GM18498 (cell line): Measurements from ENCODE around the gene C12orf56.
"Not testable (repeated sequence)": the region's sequence is repeated elsewhere in the genome, so short reads cannot be mapped to it uniquely, and the experiment has no call there.

Experiments used
- ATAC-seq: cut with Tn5 transposase; IDR thresholded peaks from one replicate; pipeline ENCODE4 v1.9.1; 2021; ENCODE audit warnings: mild to moderate bottlenecking, moderate library complexity; ENCODE audit not compliant: unreplicated experiment

The C12orf56 gene

DNA sequence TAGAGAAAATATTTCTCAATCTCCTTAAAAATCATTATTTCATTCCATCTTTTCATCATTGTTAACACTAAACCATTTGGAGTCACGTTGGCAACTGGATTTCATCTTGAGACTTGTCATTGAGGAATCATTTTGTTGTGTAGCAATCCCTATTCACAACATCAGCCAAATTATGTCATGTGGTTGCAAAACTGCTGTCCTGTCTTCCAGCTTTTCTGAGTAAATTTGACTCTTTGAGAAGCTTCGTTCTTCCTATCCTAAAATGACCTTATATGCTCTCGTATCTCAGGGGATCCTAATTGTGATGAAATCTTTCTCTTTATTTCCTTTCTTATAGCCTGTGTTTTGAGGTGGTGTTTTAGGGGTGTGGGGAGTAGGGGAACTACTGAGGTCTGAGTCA is 137.9 kb downstream of the C12orf56 start:
- ATAC-seq = no peak

DNA sequence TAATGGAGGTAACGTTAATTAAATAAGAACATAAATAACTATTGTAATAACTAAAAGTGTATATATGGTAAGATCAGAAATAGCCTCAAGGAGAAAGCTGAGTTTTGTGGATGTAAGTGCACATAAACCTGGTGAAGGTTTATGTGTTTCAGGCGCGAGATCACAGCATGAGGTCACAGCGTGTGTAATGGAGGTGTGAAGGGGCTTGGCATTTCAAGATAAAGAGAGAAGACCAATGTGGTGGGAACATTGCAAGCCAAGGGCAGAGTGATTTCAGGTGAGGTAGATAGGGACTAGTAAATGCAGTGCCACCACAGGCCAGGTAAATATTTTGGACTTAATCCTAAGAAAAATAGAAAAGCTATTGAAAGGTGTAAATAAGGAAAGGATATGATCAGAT is 146.7 kb downstream of the C12orf56 start:
- ATAC-seq = no peak

DNA sequence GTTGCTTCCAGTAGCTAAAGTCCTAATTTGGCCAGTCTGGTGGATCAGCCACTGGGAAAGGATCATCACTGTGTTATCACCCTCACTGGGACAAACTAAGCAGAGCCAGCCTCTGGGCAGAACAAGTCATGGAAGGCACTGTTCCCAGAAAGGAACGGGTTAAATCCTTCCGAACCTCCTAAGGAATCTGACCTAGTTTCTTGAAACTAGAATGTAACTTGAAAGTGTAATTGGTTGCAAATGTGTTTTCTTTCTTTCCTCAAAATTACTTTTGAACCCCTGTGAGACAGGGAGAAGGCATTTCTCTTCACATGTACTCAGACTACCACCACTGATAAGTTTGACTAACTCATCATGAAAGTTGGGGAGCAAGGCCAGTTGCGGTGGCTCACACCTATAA is 149.8 kb downstream of the C12orf56 start:
- ATAC-seq = no peak

DNA sequence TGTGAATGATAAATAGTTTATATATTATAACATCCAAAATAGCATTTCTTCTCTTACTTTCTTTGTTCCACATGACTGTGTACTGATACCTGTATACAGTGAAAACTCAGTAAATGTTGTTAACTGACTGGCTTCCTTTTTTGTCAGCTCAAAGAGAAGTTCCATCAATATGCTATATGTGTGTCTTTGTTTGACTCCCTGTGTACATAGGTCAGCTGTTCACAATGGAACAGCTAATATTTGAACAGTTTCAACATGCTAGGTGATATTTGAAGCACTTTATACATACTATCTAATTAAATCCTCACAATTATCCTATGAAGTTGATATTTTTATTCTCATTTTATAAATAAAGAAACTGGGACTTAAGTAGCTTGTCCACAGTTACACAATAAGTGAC is 153.2 kb downstream of the C12orf56 start:
- ATAC-seq = no peak

DNA sequence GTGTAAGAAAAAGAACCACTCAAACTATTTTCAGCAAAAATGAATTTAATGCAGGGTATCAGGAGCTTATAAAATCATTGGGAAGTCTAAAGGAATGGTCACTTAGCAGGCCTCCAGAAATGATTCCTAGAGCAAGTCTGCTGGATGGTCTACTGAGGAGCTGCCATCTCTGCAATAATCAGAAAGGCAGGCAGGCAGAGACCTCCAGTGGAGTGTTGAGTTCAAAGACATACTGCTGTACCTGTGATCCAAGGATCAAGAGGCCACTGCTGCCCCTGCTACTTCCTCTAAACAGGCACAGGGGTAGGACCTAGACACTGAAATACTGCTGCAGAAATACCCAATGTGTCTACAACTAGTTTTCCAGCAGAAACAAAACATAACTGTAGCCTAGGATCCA is 154.0 kb downstream of the C12orf56 start:
- ATAC-seq = no peak

DNA sequence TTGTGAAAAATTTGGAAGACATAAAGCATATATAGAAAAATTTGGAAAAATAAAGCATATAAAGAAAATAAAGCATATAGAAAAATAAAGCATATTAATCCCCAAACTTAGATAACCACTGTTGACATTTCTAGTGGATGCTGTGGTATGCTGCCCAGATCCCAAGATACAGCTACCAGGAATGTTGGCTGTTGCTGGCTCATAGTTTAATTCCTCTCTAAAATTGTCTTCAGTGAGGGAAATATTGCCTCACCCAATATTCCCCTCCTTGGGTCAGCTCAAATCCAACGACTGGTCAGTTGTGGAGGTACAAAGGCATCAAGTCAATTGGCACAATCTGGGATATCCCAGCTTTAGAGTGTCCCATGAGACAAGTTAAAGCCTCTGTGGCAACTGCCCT is 158.4 kb downstream of the C12orf56 start:
- ATAC-seq = no peak

DNA sequence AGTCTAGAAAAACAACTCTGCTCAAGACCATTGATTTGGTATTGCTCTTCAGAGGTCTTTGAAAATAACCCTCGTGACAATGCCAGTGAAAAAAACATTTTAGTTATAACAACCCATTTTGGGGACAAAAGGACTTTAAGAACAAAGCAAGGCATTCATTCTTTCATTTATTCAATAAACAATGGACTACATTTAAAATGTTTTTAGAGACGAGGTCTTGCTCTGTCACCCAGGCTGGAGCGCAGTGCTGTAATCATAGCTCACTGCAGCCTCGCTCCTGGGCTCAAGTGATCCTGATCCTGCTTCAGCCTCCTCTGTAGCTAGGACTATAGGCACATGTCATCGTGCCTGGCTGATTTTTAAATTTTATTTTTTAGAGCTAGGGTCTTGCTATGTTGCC is 160.8 kb downstream of the C12orf56 start:
- ATAC-seq = no peak

DNA sequence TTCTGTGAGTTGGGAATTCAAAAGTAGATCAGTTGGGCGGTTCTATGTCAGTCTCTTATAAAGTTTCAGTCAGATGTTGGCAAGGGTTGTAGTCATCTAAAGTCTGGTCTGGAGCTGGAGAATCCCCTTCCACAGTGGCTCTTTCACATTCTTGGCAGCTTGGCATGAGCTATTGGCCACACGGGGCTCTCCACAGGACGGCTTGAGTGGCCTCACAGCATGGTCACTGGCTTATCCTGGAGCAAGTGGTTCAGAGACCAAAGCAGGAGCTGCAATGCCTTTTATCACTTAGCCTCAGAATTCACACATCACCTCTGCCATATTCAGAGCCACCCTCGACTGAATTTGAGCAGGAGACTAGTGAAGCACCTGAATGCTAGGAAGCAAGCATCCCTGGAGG is 161.3 kb downstream of the C12orf56 start:
- no peak for ATAC-seq

DNA sequence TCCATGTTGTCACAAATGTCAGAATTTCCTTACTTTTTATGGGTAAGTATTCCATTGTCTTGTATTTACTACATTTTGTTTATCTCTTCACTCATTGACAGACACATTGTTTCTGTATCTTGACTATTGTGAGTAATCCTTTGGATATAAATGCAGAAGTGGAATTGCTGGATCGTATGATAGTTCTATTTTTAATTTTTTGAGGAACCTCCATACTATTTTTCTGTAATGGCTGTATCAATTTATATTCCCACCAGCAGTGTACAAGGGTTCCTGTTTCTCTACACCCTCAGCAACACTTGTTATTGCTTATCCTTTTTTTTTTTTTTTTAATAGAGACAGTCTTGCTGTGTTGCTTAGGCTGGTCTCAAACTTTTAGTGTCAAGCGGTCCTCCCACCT is 164.9 kb downstream of the C12orf56 start:
- ATAC-seq = no peak

DNA sequence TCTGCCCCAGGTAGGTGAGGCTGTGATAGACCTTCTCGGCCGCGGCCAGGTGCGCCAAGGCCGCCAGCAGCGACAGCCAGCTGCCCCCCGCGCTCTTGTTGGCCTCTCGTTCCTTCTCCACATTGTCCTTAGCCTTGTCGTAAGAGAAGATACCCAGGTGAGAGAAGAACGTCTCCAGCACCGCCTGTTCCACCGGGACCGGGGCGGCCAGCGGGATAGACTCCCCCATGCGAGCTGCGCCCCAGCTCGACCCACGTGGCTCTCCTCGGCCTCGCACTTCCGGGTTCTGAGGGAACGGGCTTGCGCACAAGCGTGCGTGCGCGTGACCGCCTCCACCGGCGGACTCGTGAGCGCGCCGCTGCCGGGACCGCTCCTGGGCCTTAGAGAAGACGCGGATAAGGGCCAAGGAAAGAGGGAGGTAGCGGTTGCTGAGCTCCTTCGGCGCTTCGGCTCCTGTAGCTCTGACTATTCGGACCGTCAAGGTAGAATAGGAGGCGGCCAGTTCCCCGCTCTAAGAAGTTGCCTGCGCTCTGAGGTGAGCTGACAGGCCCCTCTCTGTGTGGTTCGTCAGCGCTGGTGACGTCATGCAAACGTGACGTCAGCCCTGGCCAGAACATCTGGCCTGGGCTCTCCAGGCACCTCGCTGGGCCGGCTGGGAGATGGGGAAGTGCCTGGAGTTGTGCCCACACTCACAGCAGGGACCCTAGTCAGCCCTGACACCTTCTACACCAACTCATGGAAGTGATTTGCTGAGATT is 168.4 kb downstream of the C12orf56 start, which contains the start of gene KICS2:
Gene KICS2 (minus strand): TSS at position 288 of the 757 bp plus-strand sequence. CDS start 59 bp downstream, at position 229.
- peak; percentile 96 for ATAC-seq

DNA sequence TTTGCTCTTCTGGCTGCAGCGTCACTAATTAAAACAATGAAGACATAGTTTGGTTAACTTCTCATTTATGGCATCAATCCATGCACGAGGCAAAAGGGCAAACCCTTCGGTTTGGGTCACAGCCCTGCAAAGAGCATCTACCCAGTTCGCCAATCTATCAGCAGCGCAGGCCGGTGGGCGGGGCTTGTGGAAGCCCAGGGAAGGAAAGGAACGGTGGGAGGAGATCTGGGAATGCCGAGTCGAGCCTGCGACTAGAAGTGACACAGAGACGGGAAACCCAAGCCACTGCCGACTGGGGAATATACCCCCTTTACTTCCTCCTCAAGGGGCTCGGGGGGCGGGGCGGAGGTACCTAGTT is 168.9 kb downstream of the C12orf56 start:
- peak; percentile 28 for ATAC-seq

DNA sequence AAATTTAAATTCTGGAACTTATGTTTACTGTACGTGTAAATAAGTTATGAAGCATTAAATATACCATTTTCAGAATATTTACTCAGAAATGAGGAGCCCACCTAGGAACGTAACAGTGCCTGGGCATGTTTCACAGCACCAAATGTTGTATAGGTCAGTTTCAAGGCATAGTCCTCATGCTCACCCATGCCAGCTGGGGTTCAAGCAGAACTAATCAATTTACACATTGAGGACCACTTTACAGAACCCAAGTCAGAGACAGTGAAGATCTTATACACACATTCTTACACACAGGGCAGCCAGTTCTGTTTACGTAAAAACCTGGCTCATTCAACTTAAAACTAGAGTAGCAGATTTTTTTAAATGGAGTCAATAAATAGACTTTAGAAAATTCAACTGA is 170.5 kb downstream of the C12orf56 start:
- ATAC-seq = no peak

DNA sequence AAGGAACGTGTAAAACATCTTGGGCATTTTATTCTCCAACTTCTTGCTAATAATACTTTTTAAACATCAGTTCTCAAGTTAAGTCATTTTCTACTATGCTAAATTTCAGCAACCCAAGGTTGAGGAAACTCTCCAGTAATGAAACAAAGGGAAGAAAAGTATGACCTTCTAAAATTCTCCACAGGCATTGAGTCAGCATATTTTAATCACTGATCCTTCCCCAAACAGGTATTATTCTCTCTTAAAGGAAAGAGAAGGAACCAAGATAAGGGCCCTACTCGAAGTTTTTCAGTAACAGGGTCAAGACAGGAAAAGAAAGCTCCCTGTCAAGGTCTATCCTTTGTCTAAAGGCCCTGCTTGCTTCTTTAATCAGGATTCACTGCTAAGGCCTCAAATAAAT is 171.4 kb downstream of the C12orf56 start:
- ATAC-seq = no peak

DNA sequence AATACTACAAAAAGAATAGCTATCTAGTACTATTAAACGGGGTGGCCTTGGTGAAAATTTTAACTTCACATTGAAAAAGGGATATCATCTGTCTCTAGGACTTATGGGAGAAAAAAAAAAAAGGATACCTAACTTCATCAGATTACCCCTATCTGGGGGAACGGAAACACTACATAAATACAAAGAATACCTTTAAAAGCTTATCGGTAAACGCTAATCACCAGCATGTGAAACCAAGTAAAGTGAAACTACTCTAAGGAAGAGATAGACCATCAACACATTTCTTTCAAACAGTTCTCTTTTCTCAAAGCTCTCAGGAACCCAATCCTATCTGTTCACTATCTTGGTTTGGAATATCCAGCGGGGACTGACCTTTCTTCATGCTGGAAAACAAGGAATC is 172.0 kb downstream of the C12orf56 start:
- ATAC-seq = no peak

DNA sequence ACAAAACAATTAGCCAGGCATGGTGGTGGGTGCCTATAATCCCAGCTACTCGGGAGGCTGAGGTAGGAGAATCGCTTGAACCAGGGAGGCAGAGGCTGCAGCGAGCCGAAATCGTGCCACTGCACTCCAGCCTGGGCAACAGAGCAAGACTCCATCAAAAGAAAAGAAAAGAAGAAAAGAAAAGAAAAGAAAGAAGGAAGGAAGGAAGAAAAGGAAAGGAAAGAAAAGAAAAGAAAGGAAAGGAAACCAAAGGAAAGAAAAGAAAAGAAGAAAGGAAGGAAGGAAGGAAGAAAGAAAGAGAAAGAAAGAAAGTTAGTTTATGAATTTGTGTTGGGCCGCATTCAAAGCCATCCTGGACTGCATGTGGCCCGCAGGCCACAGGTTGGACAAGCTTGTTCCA is 172.9 kb downstream of the C12orf56 start:
- ATAC-seq = not testable (repeated sequence)

DNA sequence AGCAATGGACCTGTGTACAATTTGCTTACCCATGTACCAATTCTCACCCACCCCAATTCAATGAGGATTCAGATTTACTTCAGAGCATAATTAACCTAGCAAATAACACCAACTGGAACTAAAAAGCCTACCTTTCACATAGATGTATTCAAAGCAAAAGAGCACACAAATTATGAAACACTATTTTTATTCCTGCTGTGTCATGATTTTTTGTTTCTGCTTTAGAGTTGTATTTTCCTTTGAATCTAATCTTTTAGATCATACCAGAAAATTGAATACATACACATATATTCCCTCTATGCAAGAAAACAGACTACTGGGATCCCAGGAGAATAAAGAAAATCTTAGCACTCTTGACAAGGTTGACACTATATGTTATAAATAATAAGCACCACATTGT is 174.3 kb downstream of the C12orf56 start:
- ATAC-seq = no peak
